Measurements from ENCODE around the gene KCNK2.

DNA sequence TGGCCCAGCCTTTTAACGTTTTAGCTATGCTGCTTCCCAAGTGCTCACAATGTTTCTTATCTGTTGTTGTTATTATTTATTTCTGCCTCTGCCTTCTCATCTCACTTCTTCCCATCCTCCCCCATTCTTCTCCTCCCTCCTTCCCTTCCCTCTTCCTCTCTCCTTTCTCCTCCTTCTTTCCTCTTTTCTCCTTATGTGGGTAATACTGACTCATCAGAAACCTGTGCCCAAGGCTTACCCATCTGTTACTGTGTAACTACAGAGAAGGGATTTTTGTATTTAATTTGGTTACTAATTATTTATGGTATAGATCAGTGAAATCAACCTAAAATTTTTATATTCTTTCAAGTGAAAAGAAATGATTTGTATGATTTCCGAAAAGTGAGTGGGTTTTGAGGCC, 120.3 kb downstream of the KCNK2 start:
- TF ChIP-seq, protein P1, sequence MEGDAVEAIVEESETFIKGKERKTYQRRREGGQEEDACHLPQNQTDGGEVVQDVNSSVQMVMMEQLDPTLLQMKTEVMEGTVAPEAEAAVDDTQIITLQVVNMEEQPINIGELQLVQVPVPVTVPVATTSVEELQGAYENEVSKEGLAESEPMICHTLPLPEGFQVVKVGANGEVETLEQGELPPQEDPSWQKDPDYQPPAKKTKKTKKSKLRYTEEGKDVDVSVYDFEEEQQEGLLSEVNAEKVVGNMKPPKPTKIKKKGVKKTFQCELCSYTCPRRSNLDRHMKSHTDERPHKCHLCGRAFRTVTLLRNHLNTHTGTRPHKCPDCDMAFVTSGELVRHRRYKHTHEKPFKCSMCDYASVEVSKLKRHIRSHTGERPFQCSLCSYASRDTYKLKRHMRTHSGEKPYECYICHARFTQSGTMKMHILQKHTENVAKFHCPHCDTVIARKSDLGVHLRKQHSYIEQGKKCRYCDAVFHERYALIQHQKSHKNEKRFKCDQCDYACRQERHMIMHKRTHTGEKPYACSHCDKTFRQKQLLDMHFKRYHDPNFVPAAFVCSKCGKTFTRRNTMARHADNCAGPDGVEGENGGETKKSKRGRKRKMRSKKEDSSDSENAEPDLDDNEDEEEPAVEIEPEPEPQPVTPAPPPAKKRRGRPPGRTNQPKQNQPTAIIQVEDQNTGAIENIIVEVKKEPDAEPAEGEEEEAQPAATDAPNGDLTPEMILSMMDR (conservative IDR thresholded peaks at IDR 0.05; ENCODE audit: low read depth in 2 of 2) = no peak
- TF ChIP-seq POLR2AphosphoS5 (IDR thresholded peaks at IDR 0.05; ENCODE audit: low read depth) (no peak), CREB1 (CRISPR knock-in tag; IDR thresholded peaks at IDR 0.05; ENCODE audit: low read depth) (no peak)
- TF ChIP-seq, protein P2, sequence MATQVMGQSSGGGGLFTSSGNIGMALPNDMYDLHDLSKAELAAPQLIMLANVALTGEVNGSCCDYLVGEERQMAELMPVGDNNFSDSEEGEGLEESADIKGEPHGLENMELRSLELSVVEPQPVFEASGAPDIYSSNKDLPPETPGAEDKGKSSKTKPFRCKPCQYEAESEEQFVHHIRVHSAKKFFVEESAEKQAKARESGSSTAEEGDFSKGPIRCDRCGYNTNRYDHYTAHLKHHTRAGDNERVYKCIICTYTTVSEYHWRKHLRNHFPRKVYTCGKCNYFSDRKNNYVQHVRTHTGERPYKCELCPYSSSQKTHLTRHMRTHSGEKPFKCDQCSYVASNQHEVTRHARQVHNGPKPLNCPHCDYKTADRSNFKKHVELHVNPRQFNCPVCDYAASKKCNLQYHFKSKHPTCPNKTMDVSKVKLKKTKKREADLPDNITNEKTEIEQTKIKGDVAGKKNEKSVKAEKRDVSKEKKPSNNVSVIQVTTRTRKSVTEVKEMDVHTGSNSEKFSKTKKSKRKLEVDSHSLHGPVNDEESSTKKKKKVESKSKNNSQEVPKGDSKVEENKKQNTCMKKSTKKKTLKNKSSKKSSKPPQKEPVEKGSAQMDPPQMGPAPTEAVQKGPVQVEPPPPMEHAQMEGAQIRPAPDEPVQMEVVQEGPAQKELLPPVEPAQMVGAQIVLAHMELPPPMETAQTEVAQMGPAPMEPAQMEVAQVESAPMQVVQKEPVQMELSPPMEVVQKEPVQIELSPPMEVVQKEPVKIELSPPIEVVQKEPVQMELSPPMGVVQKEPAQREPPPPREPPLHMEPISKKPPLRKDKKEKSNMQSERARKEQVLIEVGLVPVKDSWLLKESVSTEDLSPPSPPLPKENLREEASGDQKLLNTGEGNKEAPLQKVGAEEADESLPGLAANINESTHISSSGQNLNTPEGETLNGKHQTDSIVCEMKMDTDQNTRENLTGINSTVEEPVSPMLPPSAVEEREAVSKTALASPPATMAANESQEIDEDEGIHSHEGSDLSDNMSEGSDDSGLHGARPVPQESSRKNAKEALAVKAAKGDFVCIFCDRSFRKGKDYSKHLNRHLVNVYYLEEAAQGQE (IDR thresholded peaks at IDR 0.05; ENCODE audit: unreplicated experiment) = no peak

All from GM23338 (cell line).